Measurements from ENCODE around the gene NT5DC3.

The NT5DC3 gene

DNA sequence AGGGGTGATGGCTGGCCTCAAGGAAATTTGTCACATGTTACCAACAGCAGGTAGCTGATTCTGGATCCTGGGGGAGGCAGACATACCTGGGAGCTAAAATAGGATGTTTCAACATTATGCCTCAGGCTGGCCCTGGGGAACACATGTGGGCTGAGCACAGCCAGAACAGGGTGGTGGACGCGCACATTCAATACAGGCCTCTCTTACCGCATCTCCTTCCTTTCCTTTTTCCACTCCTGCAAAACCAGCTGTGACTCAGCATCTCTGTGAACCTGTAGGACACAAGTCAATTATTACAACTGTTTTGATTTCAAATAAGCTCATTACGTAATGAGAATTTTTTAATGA, 61.0 kb downstream of the NT5DC3 start:
- ATAC-seq (ENCODE audit: low read depth) (no peak), DNase-seq (ENCODE audit: low spot score) (no peak)
- TF ChIP-seq, protein P1, sequence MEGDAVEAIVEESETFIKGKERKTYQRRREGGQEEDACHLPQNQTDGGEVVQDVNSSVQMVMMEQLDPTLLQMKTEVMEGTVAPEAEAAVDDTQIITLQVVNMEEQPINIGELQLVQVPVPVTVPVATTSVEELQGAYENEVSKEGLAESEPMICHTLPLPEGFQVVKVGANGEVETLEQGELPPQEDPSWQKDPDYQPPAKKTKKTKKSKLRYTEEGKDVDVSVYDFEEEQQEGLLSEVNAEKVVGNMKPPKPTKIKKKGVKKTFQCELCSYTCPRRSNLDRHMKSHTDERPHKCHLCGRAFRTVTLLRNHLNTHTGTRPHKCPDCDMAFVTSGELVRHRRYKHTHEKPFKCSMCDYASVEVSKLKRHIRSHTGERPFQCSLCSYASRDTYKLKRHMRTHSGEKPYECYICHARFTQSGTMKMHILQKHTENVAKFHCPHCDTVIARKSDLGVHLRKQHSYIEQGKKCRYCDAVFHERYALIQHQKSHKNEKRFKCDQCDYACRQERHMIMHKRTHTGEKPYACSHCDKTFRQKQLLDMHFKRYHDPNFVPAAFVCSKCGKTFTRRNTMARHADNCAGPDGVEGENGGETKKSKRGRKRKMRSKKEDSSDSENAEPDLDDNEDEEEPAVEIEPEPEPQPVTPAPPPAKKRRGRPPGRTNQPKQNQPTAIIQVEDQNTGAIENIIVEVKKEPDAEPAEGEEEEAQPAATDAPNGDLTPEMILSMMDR (IDR thresholded peaks at IDR 0.05; ENCODE audit: poor library complexity, severe bottlenecking), result no peak
- Histone ChIP-seq H3K4me1 (ENCODE audit: insufficient read depth, poor library complexity, severe bottlenecking) (no peaks in the 10 kb centered on the region), H3K27me3 (ENCODE audit: insufficient read depth, poor library complexity, severe bottlenecking) (no peaks in the 10 kb centered on the region), H3K9me3 (ENCODE audit: severe bottlenecking) (no peaks in the 10 kb centered on the region), H3K4me3 (ENCODE audit: severe bottlenecking) (no peak overlapping the region), H3K27ac (ENCODE audit: poor library complexity, severe bottlenecking) (no peak overlapping the region), H3K36me3 (ENCODE audit: low read depth) (peaks cover 84% of the 10 kb centered on the region)

DNA sequence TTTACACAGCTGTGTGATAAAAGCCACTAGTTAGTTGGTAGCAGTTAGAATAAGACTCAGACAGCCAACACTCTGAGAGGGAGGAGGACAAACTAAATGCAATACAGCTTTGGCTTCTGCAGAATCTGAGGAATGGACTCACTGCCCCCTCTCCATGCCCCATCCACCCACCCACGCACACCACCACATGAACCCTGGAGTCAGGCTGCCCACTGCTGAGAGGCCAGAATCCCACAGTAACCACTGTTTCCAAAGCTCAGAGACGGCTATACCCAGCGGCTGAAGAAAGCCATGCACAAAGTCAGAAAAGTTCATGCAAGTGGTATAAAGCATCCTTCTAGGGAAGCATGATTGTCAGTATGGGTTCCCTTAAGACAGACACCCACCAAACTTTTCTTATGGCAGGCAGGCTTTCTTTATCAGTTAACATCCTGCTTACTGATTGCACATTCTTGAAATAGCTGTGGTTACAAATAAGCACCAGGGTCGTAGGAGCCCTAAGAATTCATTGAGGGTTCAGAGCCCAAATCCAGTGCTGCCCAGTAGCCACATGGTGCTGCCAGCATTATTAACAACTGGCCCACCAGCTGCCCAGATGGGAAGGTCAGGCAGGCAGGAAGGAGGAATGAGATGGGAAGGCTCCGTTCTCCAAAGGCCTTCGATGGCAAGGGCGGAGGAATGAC, 61.5 kb downstream of the NT5DC3 start:
- DNase-seq (ENCODE audit: low spot score) (no peak), ATAC-seq (ENCODE audit: low read depth) (no peak)
- Histone ChIP-seq H3K27ac (ENCODE audit: poor library complexity, severe bottlenecking) (no peak overlapping the region), H3K36me3 (ENCODE audit: low read depth) (peaks cover 79% of the 10 kb centered on the region), H3K4me1 (ENCODE audit: insufficient read depth, poor library complexity, severe bottlenecking) (no peaks in the 10 kb centered on the region), H3K9me3 (ENCODE audit: severe bottlenecking) (no peaks in the 10 kb centered on the region), H3K27me3 (ENCODE audit: insufficient read depth, poor library complexity, severe bottlenecking) (no peaks in the 10 kb centered on the region), H3K4me3 (ENCODE audit: severe bottlenecking) (no peak overlapping the region)
- TF ChIP-seq, protein P1 (IDR thresholded peaks at IDR 0.05; ENCODE audit: poor library complexity, severe bottlenecking), result no peak

DNA sequence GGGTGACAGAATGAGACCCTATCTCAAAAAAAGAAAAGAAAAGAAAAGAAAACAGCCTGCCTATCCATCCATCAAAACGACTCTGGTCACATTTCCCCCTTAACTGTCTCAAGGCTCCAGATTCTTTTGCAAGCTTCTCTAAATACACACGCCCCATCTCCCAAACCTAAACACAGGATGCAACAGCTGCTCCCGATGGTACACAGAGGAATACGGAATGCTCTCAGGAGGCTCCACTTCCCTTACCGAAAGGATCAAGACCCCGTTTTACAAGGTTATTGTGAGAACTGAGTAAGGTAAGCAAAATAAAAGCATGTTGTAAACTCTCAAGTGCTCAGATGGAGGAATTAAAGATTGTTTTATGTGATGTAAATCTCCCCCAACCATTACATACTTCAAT, 62.3 kb downstream of the NT5DC3 start:
- TF ChIP-seq, protein P1 (IDR thresholded peaks at IDR 0.05; ENCODE audit: poor library complexity, severe bottlenecking), result no peak

DNA sequence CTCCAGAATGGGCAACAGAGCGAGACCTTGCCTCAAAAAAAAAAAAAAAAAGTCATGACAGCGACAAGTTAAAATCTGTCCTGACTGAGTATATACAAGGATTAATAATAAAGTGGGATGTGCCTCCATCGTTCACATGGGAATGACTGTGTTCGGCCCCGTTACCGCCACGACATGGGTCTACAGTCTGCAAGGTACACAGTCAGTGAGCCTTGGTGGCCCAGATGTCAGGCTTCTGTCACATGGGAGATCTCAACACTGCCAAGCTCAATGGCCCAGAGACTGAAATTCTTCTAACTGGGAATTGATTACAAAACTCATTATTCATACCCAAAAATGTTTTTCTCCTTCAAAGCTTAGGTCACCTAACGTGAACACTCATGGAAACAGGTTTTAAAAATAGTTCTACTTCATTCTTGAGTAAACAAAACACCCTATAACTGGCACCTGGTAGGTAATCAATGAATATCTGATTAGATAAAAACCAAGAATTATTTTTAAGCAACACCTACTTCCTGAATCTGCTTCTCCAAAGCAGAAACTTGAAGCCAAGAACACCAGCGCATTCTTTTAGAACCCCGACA, 66.0 kb downstream of the NT5DC3 start:
- Histone ChIP-seq H3K36me3 (ENCODE audit: low read depth) (peaks cover 52% of the 10 kb centered on the region), H3K9me3 (ENCODE audit: severe bottlenecking) (no peaks in the 10 kb centered on the region), H3K27ac (ENCODE audit: poor library complexity, severe bottlenecking) (no peak overlapping the region), H3K4me1 (ENCODE audit: insufficient read depth, poor library complexity, severe bottlenecking) (no peaks in the 10 kb centered on the region), H3K4me3 (ENCODE audit: severe bottlenecking) (no peak overlapping the region), H3K27me3 (ENCODE audit: insufficient read depth, poor library complexity, severe bottlenecking) (no peaks in the 10 kb centered on the region)
- no peak for ATAC-seq (ENCODE audit: low read depth)
- TF ChIP-seq, protein P1 (IDR thresholded peaks at IDR 0.05; ENCODE audit: poor library complexity, severe bottlenecking), result no peak
- no peak for DNase-seq (ENCODE audit: low spot score)

More for the DNA sequence above, 62.3 kb downstream of the NT5DC3 start:
- ATAC-seq (ENCODE audit: low read depth), result no peak
- DNase-seq (ENCODE audit: low spot score), result no peak
- no peak overlapping the region for H3K4me3 ChIP-seq (ENCODE audit: severe bottlenecking)
- no peaks in the 10 kb centered on the region for H3K9me3 ChIP-seq (ENCODE audit: severe bottlenecking)
- H3K36me3 ChIP-seq (ENCODE audit: low read depth), result peaks cover 72% of the 10 kb centered on the region
- H3K27ac ChIP-seq (ENCODE audit: poor library complexity, severe bottlenecking), result no peak overlapping the region
- H3K27me3 ChIP-seq (ENCODE audit: insufficient read depth, poor library complexity, severe bottlenecking), result no peaks in the 10 kb centered on the region
- no peaks in the 10 kb centered on the region for H3K4me1 ChIP-seq (ENCODE audit: insufficient read depth, poor library complexity, severe bottlenecking)

All from RWPE2 (cell line).